HG03432 (cell line): Measurements from ENCODE around the gene CRYZL1.
"Not testable (repeated sequence)": the region's sequence is repeated elsewhere in the genome, so short reads cannot be mapped to it uniquely, and the experiment has no call there.

Source experiments
- ATAC-seq: cut with Tn5 transposase; IDR thresholded peaks from one replicate; pipeline ENCODE4 v1.9.1; 2021; ENCODE audit warnings: mild to moderate bottlenecking, moderate library complexity; ENCODE audit not compliant: unreplicated experiment

Gene CRYZL1

GRCh38 chr21:33640697-33641351, 717 bp downstream of the CRYZL1 start:
- no peak for ATAC-seq

DNA sequence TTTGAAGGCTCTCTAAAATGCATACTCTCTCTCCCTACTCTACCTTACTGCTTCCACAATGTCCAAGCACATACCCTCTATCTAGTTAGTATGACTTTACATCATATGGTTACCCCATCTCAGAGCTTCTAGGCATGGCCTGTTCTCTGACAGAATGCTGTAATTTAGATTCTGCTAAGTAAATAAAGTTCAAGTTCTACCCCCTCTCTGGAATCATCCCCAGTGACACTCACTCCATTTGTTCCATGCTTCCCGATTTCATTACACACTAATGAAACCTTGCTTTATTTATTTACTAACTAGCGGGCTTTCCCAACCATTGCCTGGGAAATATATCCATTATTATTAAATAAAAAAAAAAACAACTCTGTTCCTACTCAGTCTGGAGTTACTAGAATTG, 7.3 kb downstream of the CRYZL1 start:
- no peak for ATAC-seq

- ATAC-seq, result not testable (repeated sequence)
Observed at GRCh38 chr21:33626151-33626550, 15.4 kb downstream of the CRYZL1 start.

DNA sequence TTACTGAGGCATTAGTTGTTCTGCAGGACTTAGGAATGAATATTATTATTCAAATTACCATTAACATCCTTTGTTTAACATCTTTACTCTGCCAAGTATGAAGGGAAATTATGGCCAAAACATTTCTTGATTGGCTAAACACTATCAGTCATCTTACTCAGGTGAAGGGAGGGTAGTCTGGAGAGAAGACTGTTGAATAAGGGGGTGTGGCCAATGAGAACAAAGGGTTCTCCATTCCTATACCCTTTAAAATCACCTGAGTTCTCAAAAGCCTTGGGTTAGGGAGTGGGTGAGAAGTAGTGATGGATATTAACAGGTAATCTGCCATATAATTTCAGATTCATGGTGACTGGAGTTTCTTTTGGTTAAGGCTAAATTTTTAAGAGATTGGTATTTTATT, 19.3 kb downstream of the CRYZL1 start:
- no peak for ATAC-seq

DNA sequence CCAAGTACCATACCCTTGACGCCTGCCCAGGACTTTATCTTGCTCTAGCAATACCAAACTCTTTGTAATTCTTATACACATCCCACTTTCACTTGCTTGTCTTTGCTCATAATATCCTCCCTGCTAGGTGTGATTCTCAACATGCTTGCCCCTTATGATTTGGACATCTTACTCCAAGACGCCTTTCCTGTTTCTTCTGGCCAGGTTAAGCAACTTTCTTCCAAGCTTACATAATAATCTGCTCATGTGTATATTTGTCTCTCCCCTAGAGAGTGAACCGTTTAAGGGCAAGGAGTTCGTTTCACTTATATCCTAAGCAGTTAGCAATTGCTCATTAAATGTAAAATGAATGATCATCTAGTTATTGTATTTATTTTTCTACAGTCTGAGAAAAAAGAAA, 21.8 kb downstream of the CRYZL1 start:
- no peak for ATAC-seq

GRCh38 chr21:33618407-33618806, 23.1 kb downstream of the CRYZL1 start:
- ATAC-seq, result no peak

DNA sequence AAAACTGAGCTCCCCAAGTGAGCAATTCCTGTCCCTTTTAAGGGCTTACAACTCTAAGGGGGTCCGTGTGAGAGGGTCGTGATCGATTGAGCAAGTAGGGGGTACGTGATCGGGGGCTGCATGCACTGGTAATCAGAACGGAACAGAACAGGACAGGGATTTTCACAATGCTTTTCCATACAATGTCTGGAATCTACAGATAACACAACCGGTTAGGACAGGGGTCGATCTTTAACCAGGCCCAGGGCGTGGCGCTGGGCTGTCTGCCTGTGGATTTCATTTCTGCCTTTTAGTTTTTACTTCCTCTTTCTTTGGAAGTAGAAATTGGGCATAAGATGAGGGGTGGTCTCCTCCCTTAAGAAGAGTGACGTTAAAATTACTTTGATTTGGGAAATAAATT, 24.0 kb downstream of the CRYZL1 start:
- not testable (repeated sequence) for ATAC-seq

DNA sequence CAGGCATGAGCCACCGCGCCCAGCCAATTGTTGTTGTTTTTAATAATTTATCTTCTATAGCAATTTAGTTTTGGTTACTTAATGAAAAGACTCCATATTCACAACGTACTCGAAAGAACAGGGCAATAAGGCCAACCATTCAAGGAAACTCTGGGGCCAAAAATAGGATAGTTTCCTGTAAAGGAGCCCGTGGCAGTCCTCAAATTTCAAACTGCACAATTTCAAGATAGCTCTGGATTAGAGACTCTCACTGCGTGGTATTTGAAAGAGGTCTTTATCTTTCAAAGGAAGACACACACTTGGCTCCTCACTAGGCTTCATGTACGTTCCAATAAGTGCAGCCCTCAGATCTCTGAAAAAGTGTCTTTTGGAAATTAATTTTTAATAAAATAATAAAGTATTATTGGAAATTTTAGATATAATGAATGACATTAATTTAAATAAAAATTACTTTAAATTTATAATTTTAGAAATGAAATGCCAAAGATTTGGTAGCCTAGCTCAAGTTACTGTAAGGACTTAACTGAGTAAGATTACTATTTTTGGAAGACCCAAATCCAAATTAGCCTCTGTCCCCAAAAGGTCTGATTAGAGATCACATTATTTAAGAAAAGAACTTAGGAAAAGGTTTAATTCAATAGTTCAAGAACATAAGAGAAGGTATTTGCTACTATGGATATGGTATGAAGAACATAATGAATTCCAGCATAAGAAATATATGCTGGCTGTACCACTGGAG, 30.4 kb downstream of the CRYZL1 start:
- ATAC-seq, result no peak

DNA sequence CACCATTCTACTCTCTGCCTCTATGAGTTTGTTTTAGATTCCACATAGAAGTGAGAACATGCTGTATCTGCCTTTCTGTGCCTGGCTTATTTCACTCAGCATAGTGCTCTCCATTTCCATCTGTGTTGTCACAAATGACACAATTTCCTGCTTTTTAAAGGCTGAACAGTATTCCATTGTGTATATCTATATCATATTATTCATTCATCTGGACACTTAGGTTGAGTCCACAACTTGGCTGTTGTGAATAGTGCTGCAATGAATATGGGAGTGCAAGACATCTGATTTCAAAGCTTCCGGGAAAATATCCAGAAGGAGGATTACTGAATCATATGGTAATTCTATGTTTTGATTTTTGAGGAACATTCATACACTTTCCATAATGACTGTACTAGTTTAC, 33.0 kb downstream of the CRYZL1 start:
- no peak for ATAC-seq

- ATAC-seq, result no peak
Observed at GRCh38 chr21:33598051-33598450, 43.5 kb downstream of the CRYZL1 start.

- peak; percentile 94 for ATAC-seq
Observed at GRCh38 chr21:33588485-33589335, 52.8 kb downstream of the CRYZL1 start, which contains the start of gene DONSON. TSS of gene DONSON (minus strand) at chr21:33588684. CDS start at chr21:33588641, 43 bp downstream.

- peak; percentile 28 for ATAC-seq
Observed at GRCh38 chr21:33587792-33588484, 53.6 kb downstream of the CRYZL1 start.

GRCh38 chr21:33586927-33587326, 54.6 kb downstream of the CRYZL1 start:
- ATAC-seq, result no peak

- ATAC-seq, result no peak
Observed at GRCh38 chr21:33584455-33584854, 57.1 kb downstream of the CRYZL1 start.

GRCh38 chr21:33578959-33579542, 62.5 kb downstream of the CRYZL1 start:
- ATAC-seq, result no peak

- no peak for ATAC-seq
Observed at GRCh38 chr21:33578214-33578613, 63.3 kb downstream of the CRYZL1 start.

DNA sequence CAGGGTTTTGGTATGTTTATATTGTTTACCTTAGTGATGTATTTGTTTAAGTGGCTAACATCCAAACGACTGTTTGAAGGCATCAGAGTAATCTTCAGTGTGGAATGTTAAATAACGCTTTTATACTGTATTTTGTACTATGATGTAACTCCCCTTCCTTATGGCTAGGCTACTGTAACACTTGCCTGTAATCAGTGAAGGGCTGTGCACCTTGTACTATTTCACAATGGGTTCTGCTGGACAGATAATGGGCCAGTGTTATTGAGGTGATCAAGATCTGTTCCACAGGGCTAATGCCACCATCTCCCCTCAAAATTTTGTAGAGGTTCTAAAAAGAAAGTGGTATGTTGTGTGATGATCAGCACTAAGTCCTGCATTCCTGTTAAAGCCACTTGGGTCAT, 64.8 kb downstream of the CRYZL1 start:
- not testable (repeated sequence) for ATAC-seq

GRCh38 chr21:33572350-33572749, 69.2 kb downstream of the CRYZL1 start:
- ATAC-seq, result no peak

DNA sequence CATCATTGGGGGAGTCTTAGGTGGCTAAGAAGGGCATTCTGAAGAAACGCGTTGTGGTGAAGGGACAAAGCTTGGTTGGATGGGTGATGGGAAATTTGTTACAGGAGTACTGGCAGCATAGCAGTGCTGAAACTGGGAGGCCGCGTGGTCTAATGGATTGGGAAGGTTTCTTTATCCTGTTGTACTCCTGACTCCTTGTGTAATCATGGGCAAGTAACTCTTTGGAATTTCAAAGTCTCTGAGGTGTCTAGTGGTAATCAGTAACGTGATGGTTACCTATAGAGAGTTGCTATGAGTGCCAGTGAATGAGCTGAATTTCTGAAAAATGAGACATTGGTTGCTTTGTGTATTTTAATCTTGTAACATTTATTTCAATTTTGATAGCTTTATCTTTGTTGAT, 71.5 kb downstream of the CRYZL1 start:
- ATAC-seq, result no peak

- ATAC-seq, result no peak
Observed at GRCh38 chr21:33568448-33568847, 73.1 kb downstream of the CRYZL1 start.

- ATAC-seq, result no peak
Observed at GRCh38 chr21:33567914-33568313, 73.6 kb downstream of the CRYZL1 start.
